Liver (tissue), 3 donors: Measurements from ENCODE around the gene PTPRN.

ENCODE experiments used
- CTCF ChIP-seq: fragments of 150-350 bp; IDR thresholded peaks from 2 replicates; pipeline ENCODE4 v1.5.1; 2017; ENCODE audit warnings: improper control_type of control experiment, low read depth, low read length; ENCODE audit not compliant: missing input control
- MAX ChIP-seq: IDR thresholded peaks from 2 replicates; pipeline ENCODE4 v1.6.1; 2016; ENCODE audit warnings: antibody characterized with exemption
- REST ChIP-seq: IDR thresholded peaks from 2 replicates; pipeline ENCODE4 v1.6.1; 2016; ENCODE audit warnings: antibody characterized with exemption, mild to moderate bottlenecking
- TAF1 ChIP-seq: conservative IDR thresholded peaks from 2 replicates; pipeline ENCODE4 v1.6.1; 2016; ENCODE audit warnings: antibody characterized with exemption, mild to moderate bottlenecking
- donor health status: healthy.
- donor health status: healthy.

- TF ChIP-seq REST (no peak), CTCF (no peak), TAF1 (no peak), MAX (no peak)
Measured at GRCh38 chr2:219287580-219288265, 21.5 kb downstream of the PTPRN start.
